Measurements from ENCODE around the gene FAM47C.

GRCh38 chrX:36986231-36986630, 21.9 kb upstream of the FAM47C start:
- TF ChIP-seq, protein P1, sequence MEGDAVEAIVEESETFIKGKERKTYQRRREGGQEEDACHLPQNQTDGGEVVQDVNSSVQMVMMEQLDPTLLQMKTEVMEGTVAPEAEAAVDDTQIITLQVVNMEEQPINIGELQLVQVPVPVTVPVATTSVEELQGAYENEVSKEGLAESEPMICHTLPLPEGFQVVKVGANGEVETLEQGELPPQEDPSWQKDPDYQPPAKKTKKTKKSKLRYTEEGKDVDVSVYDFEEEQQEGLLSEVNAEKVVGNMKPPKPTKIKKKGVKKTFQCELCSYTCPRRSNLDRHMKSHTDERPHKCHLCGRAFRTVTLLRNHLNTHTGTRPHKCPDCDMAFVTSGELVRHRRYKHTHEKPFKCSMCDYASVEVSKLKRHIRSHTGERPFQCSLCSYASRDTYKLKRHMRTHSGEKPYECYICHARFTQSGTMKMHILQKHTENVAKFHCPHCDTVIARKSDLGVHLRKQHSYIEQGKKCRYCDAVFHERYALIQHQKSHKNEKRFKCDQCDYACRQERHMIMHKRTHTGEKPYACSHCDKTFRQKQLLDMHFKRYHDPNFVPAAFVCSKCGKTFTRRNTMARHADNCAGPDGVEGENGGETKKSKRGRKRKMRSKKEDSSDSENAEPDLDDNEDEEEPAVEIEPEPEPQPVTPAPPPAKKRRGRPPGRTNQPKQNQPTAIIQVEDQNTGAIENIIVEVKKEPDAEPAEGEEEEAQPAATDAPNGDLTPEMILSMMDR (conservative IDR thresholded peaks at IDR 0.05; ENCODE audit: low read depth, low read length), result no peak
- TF ChIP-seq RAD21 (IDR thresholded peaks at IDR 0.05; ENCODE audit: low read length) (no peak), RFX5 (IDR thresholded peaks at IDR 0.05; ENCODE audit: low read depth, low read length) (no peak), POLR2A (IDR thresholded peaks at IDR 0.05; ENCODE audit: low read depth, low read length) (no peak), MXI1 (IDR thresholded peaks at IDR 0.05; ENCODE audit: borderline replicate concordance, low read depth, low read length) (no peak), MAZ (IDR thresholded peaks at IDR 0.05; ENCODE audit: borderline replicate concordance, low read depth, low read length) (no peak), RCOR1 (IDR thresholded peaks at IDR 0.05; ENCODE audit: insufficient replicate concordance, low read length) (no peak)
- TF ChIP-seq, protein P2, sequence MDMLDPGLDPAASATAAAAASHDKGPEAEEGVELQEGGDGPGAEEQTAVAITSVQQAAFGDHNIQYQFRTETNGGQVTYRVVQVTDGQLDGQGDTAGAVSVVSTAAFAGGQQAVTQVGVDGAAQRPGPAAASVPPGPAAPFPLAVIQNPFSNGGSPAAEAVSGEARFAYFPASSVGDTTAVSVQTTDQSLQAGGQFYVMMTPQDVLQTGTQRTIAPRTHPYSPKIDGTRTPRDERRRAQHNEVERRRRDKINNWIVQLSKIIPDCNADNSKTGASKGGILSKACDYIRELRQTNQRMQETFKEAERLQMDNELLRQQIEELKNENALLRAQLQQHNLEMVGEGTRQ (IDR thresholded peaks at IDR 0.05; ENCODE audit: low read depth, low read length), result no peak

Data from IMR-90 (cell line).